ENCODE results near the gene FOXP1. TPM values are rescaled to one million over a fixed set of nuclear protein-coding genes. Genes with fewer than 3 reads are reported as not detected.

FOXP1 gene
- total and polyA plus RNA-seq, 2 donors (not counting 1 experiment from before 2014, with no cell fraction given) = 91.1 to 508 TPM

GRCh38 chr3:71518089-71518488, 65.4 kb downstream of the FOXP1 start:
- CTCF ChIA-PET = interaction anchor here (0.5 to 1.5 kb wide), 3 partner anchors 10 to 120 kb away, joined by 3 to 4 read pairs (median 3); no protein-coding TSS in a partner anchor
- ATAC-seq (ENCODE audit: low read depth) = no peak
- H3K4me3 Mint-ChIP-seq = no peak overlapping the region

More at GRCh38 chr3:71518089-71518488, 65.4 kb downstream of the FOXP1 start:
- Histone ChIP-seq H3K79me2 (ENCODE audit: control insufficient read depth, insufficient read depth, low read length) (peaks cover 100% of the 10 kb centered on the region), H3K4me3 (ENCODE audit: control extremely low read depth in 1 of 5, extremely low read depth in 1 of 5, insufficient read depth in 1 of 5, low read depth in 2 of 5, low read length in 4 of 5) (no peak overlapping the region), H3K4me1 (ENCODE audit: control insufficient read depth in 2 of 2, insufficient read depth in 2 of 2, low read length in 2 of 2) (peaks cover 10 to 13% of the 10 kb centered on the region in 2 donors), H3K9me3 (ENCODE audit: control extremely low read depth in 1 of 3, control insufficient read depth in 2 of 3, insufficient read depth in 1 of 3, low read length in 2 of 3) (no peaks in the 10 kb centered on the region), H2AFZ (ENCODE audit: insufficient read depth, low read depth, low read length, poor library complexity, severe bottlenecking) (no peak overlapping the region), H3K9ac (ENCODE audit: low read length) (no peak overlapping the region), H3K4me2 (replicated peaks; ENCODE audit: low read depth, low read length, poor library complexity, severe bottlenecking) (no peak overlapping the region), H3K27ac (ENCODE audit: low read length in 2 of 2) (no peak overlapping the region), H4K20me1 (ENCODE audit: control insufficient read depth, insufficient read depth, low read length, poor library complexity, severe bottlenecking) (no peaks in the 10 kb centered on the region), H3K27me3 (replicated peaks in 1 of 4; ENCODE audit: control extremely low read depth in 1 of 4, control insufficient read depth in 3 of 4, insufficient read depth in 4 of 4, low read length in 3 of 4) (no peaks in the 10 kb centered on the region), H3K36me3 (replicated peaks in 1 of 2; ENCODE audit: control extremely low read depth in 1 of 2, control insufficient read depth in 1 of 2, extremely low read depth in 1 of 2, insufficient read depth in 2 of 2, low read length in 1 of 2) (peaks cover 0 to 1% of the 10 kb centered on the region in 2 experiments)
- TF ChIP-seq EZH2 (IDR thresholded peaks at IDR 0.05; ENCODE audit: borderline replicate concordance, insufficient read depth, low read depth, low read length, poor library complexity, severe bottlenecking) = no peak
- no peak for TF ChIP-seq CTCF (IDR thresholded peaks at IDR 0.05)
- no peaks in the 10 kb centered on the region for H3K27me3 Mint-ChIP-seq
- peaks cover 38% of the 10 kb centered on the region for H3K4me1 Mint-ChIP-seq
- intact Hi-C loops (cut with micrococcal nuclease) = no loop called here
- no peak for DNase-seq
- POLR2A ChIA-PET = interaction anchor here (0.6 kb wide), 1 partner anchor 509 kb away, joined by 3 read pairs; no protein-coding TSS in a partner anchor
- no peaks in the 10 kb centered on the region for H3K9me3 Mint-ChIP-seq (ENCODE audit: insufficient read depth)
- no peak overlapping the region for H3K27ac Mint-ChIP-seq

All from B cell (primary cell).